Activated T-helper 17 cell treated with anti-CD3 and anti-CD28 coated beads, Interleukin-2, amount 50 U/mL, for 72 hours (primary cell): ENCODE data around the gene CHL1. TPM values are rescaled to one million over a fixed set of nuclear protein-coding genes. Genes with fewer than 3 reads are reported as not detected.
A peak's percentile ranks its signal among the peaks of the same experiment; 100 is the strongest.

Source experiments
- ATAC-seq: fragments of 150-1000 bp; cut with Tn5 transposase; replicated peaks from 2 replicates; pipeline ENCODE4 v1.10.0; 2021; ENCODE audit warnings: mild to moderate bottlenecking, moderate library complexity
- H3K27ac Mint-ChIP-seq: one replicate; pipeline ENCODE4 v1.8.0; 2022; ENCODE audit warnings: mixed read lengths
- H3K27me3 Mint-ChIP-seq: one replicate; pipeline ENCODE4 v1.8.0; 2022; ENCODE audit warnings: mixed read lengths
- H3K36me3 Mint-ChIP-seq: one replicate; pipeline ENCODE4 v1.8.0; 2022; ENCODE audit warnings: low read depth, mild to moderate bottlenecking, mixed read lengths
- H3K4me1 Mint-ChIP-seq: one replicate; pipeline ENCODE4 v1.8.0; 2022; ENCODE audit warnings: mixed read lengths
- H3K4me3 Mint-ChIP-seq: one replicate; pipeline ENCODE4 v1.8.0; 2022; ENCODE audit warnings: mild to moderate bottlenecking, mixed read lengths
- H3K9me3 Mint-ChIP-seq: one replicate; pipeline ENCODE4 v1.8.0; 2022; ENCODE audit warnings: mixed read lengths
- total RNA-seq, 2 donors: library from RNA; stranded (reverse); gene quantifications; one replicate each; pipeline ENCODE4 v1.2.3, GENCODE V29; 2022

Gene CHL1
- not detected for total RNA-seq

GRCh38 chr3:196311-197148, at the start of gene CHL1:
Gene CHL1 (plus strand): TSS chr3:196763. CDS start chr3:319777, 123,014 bp downstream.
- Mint-ChIP-seq H3K4me3 (peak within 1 kb of the TSS; percentile 16), H3K27me3 (peaks cover 20% of the 10 kb centered on the region), H3K27ac (no peak within 1 kb of the TSS), H3K4me1 (no peaks in the 10 kb centered on the region), H3K9me3 (peaks cover 6% of the 10 kb centered on the region), H3K36me3 (peaks cover 6% of the 10 kb centered on the region)
- no peak for ATAC-seq

- no peak for ATAC-seq
- no peak overlapping the region for H3K4me3 Mint-ChIP-seq
- H3K4me1 Mint-ChIP-seq, result no peaks in the 10 kb centered on the region
- H3K27me3 Mint-ChIP-seq, result peaks cover 3% of the 10 kb centered on the region
- no peaks in the 10 kb centered on the region for H3K36me3 Mint-ChIP-seq
- H3K9me3 Mint-ChIP-seq, result peaks cover 4% of the 10 kb centered on the region
- no peak overlapping the region for H3K27ac Mint-ChIP-seq
Measured at GRCh38 chr3:151614-152189, 44.9 kb upstream of the CHL1 start.

- H3K36me3 Mint-ChIP-seq, result no peaks in the 10 kb centered on the region
- H3K27me3 Mint-ChIP-seq, result peaks cover 5% of the 10 kb centered on the region
- H3K9me3 Mint-ChIP-seq, result peaks cover 9% of the 10 kb centered on the region
- no peak for ATAC-seq
- no peaks in the 10 kb centered on the region for H3K4me1 Mint-ChIP-seq
- no peak overlapping the region for H3K4me3 Mint-ChIP-seq
- H3K27ac Mint-ChIP-seq, result no peak overlapping the region
Measured at GRCh38 chr3:159974-160373, 36.6 kb upstream of the CHL1 start.

- Mint-ChIP-seq H3K9me3 (peaks cover 4% of the 10 kb centered on the region), H3K4me1 (no peaks in the 10 kb centered on the region), H3K27me3 (peaks cover 7% of the 10 kb centered on the region), H3K36me3 (no peaks in the 10 kb centered on the region), H3K27ac (no peak overlapping the region), H3K4me3 (no peak overlapping the region)
- no peak for ATAC-seq
Measured at GRCh38 chr3:166071-166470, 30.5 kb upstream of the CHL1 start.

- H3K9me3 Mint-ChIP-seq, result peaks cover 4% of the 10 kb centered on the region
Measured at GRCh38 chr3:166799-167198, 29.8 kb upstream of the CHL1 start.

GRCh38 chr3:173886-174285, 22.7 kb upstream of the CHL1 start:
- H3K36me3 Mint-ChIP-seq, result no peaks in the 10 kb centered on the region
- peaks cover 4% of the 10 kb centered on the region for H3K9me3 Mint-ChIP-seq
- ATAC-seq, result no peak
- no peak overlapping the region for H3K27ac Mint-ChIP-seq
- no peak overlapping the region for H3K4me3 Mint-ChIP-seq
- H3K4me1 Mint-ChIP-seq, result peaks cover 5% of the 10 kb centered on the region
- H3K27me3 Mint-ChIP-seq, result no peaks in the 10 kb centered on the region

More at GRCh38 chr3:166799-167198, 29.8 kb upstream of the CHL1 start:
- H3K4me1 Mint-ChIP-seq, result no peaks in the 10 kb centered on the region
- no peaks in the 10 kb centered on the region for H3K36me3 Mint-ChIP-seq
- peaks cover 7% of the 10 kb centered on the region for H3K27me3 Mint-ChIP-seq
- no peak overlapping the region for H3K27ac Mint-ChIP-seq
- no peak overlapping the region for H3K4me3 Mint-ChIP-seq
- no peak for ATAC-seq

- Mint-ChIP-seq H3K36me3 (no peaks in the 10 kb centered on the region), H3K27me3 (peaks cover 4% of the 10 kb centered on the region), H3K4me3 (no peak overlapping the region), H3K9me3 (no peaks in the 10 kb centered on the region), H3K4me1 (no peaks in the 10 kb centered on the region), H3K27ac (no peak overlapping the region)
- no peak for ATAC-seq
Measured at GRCh38 chr3:184976-185375, 11.6 kb upstream of the CHL1 start.

GRCh38 chr3:192215-192929, 4.2 kb upstream of the CHL1 start:
- H3K27ac Mint-ChIP-seq, result no peak overlapping the region
- peaks cover 6% of the 10 kb centered on the region for H3K36me3 Mint-ChIP-seq
- ATAC-seq, result no peak
- no peak overlapping the region for H3K4me3 Mint-ChIP-seq
- peaks cover 12% of the 10 kb centered on the region for H3K27me3 Mint-ChIP-seq
- H3K9me3 Mint-ChIP-seq, result peaks cover 4% of the 10 kb centered on the region
- H3K4me1 Mint-ChIP-seq, result no peaks in the 10 kb centered on the region

- Mint-ChIP-seq H3K27ac (no peak overlapping the region), H3K36me3 (peaks cover 6% of the 10 kb centered on the region), H3K4me1 (no peaks in the 10 kb centered on the region), H3K4me3 (no peak overlapping the region), H3K9me3 (peaks cover 4% of the 10 kb centered on the region), H3K27me3 (peaks cover 13% of the 10 kb centered on the region)
- no peak for ATAC-seq
Measured at GRCh38 chr3:194001-194400, 2.6 kb upstream of the CHL1 start.

- no peak overlapping the region for H3K27ac Mint-ChIP-seq
- H3K27me3 Mint-ChIP-seq, result peaks cover 16% of the 10 kb centered on the region
- no peak overlapping the region for H3K4me3 Mint-ChIP-seq
- no peaks in the 10 kb centered on the region for H3K4me1 Mint-ChIP-seq
- H3K36me3 Mint-ChIP-seq, result peaks cover 6% of the 10 kb centered on the region
- H3K9me3 Mint-ChIP-seq, result peaks cover 4% of the 10 kb centered on the region
- ATAC-seq, result no peak
Measured at GRCh38 chr3:194421-194820, 2.1 kb upstream of the CHL1 start.

GRCh38 chr3:195666-196065, 897 bp upstream of the CHL1 start:
- Mint-ChIP-seq H3K36me3 (peaks cover 6% of the 10 kb centered on the region), H3K4me1 (no peaks in the 10 kb centered on the region), H3K27ac (no peak overlapping the region), H3K9me3 (peaks cover 4% of the 10 kb centered on the region), H3K27me3 (peaks cover 16% of the 10 kb centered on the region), H3K4me3 (no peak overlapping the region)
- ATAC-seq, result no peak

- Mint-ChIP-seq H3K4me3 (no peak overlapping the region), H3K4me1 (no peaks in the 10 kb centered on the region), H3K27me3 (peaks cover 23% of the 10 kb centered on the region), H3K9me3 (peaks cover 6% of the 10 kb centered on the region), H3K36me3 (peaks cover 6% of the 10 kb centered on the region), H3K27ac (no peak overlapping the region)
- no peak for ATAC-seq
Measured at GRCh38 chr3:197149-197827, 725 bp downstream of the CHL1 start.

- ATAC-seq, result no peak
- H3K27me3 Mint-ChIP-seq, result peaks cover 23% of the 10 kb centered on the region
- no peak overlapping the region for H3K27ac Mint-ChIP-seq
- no peak overlapping the region for H3K4me3 Mint-ChIP-seq
- peaks cover 6% of the 10 kb centered on the region for H3K9me3 Mint-ChIP-seq
- H3K36me3 Mint-ChIP-seq, result peaks cover 6% of the 10 kb centered on the region
- no peaks in the 10 kb centered on the region for H3K4me1 Mint-ChIP-seq
Measured at GRCh38 chr3:197828-198491, 1.4 kb downstream of the CHL1 start.

GRCh38 chr3:199835-200234, 3.3 kb downstream of the CHL1 start:
- H3K9me3 Mint-ChIP-seq, result peaks cover 6% of the 10 kb centered on the region
- no peaks in the 10 kb centered on the region for H3K4me1 Mint-ChIP-seq
- no peak for ATAC-seq
- peaks cover 6% of the 10 kb centered on the region for H3K36me3 Mint-ChIP-seq
- no peak overlapping the region for H3K27ac Mint-ChIP-seq
- no peak overlapping the region for H3K4me3 Mint-ChIP-seq
- peaks cover 25% of the 10 kb centered on the region for H3K27me3 Mint-ChIP-seq
